Liver (tissue), 9 donors: ENCODE measurements around the gene CDC23. TPM values are rescaled to one million over a fixed set of nuclear protein-coding genes. Genes with fewer than 3 reads are reported as not detected.
"Not testable (repeated sequence)": the region's sequence is repeated elsewhere in the genome, so short reads cannot be mapped to it uniquely, and the experiment has no call there.

ENCODE experiments used
- DNase-seq: peaks from one replicate; pipeline ENCODE4 v3.0.0-alpha.2; 2017; ENCODE audit warnings: low spot score
- H3K27ac ChIP-seq, 2 donors: one replicate each; pipeline ENCODE4 v1.7.0; 2013; ENCODE audit warnings: inconsistent platforms in 2 of 2, low read length in 2 of 2, control low read depth in 1 of 2, low read depth in 1 of 2, mild to moderate bottlenecking in 1 of 2
- H3K27me3 ChIP-seq, 4 donors: one replicate each; pipeline versions ENCODE4 v1.6.1 to v1.7.0; 2013; ENCODE audit warnings: low read length in 3 of 4, inconsistent platforms in 1 of 4, mild to moderate bottlenecking in 1 of 4, moderate library complexity in 1 of 4; ENCODE audit not compliant: control insufficient read depth in 4 of 4, insufficient read depth in 4 of 4
- H3K36me3 ChIP-seq, 4 donors: one replicate each; pipeline versions ENCODE4 v1.6.1 to v1.7.0; 2013; ENCODE audit warnings: low read length in 3 of 4, mild to moderate bottlenecking in 3 of 4, low read depth in 1 of 4, moderate library complexity in 1 of 4; ENCODE audit not compliant: control insufficient read depth in 4 of 4, insufficient read depth in 3 of 4
- H3K4me1 ChIP-seq, 4 donors: one replicate each; pipeline versions ENCODE4 v1.6.1 to v1.7.0; 2013; ENCODE audit warnings: low read length in 3 of 4, mild to moderate bottlenecking in 3 of 4, moderate library complexity in 1 of 4; ENCODE audit not compliant: control insufficient read depth in 4 of 4, insufficient read depth in 4 of 4
- H3K4me3 ChIP-seq, 3 donors: one replicate each; pipeline versions ENCODE4 v1.6.1 to v1.7.0; 2013; ENCODE audit warnings: low read length in 3 of 3, control low read depth in 1 of 3, low read depth in 1 of 3, mild to moderate bottlenecking in 1 of 3
- H3K9ac ChIP-seq, 2 donors: one replicate each; pipeline ENCODE4 v1.7.0; 2013; ENCODE audit warnings: low read length in 2 of 2, mild to moderate bottlenecking in 2 of 2, moderate library complexity in 2 of 2, control low read depth in 1 of 2, low read depth in 1 of 2
- H3K9me3 ChIP-seq, 4 donors: one replicate each; pipeline versions ENCODE4 v1.6.1 to v1.7.0; 2013; ENCODE audit warnings: low read length in 3 of 4; ENCODE audit not compliant: control insufficient read depth in 4 of 4
- ATF3 ChIP-seq: IDR thresholded peaks from 2 replicates; pipeline ENCODE4 v1.6.1; 2016; ENCODE audit warnings: antibody characterized with exemption
- CTCF ChIP-seq: fragments of 150-350 bp; IDR thresholded peaks from 2 replicates; pipeline ENCODE4 v1.5.1; 2017; ENCODE audit warnings: improper control_type of control experiment, low read depth, low read length; ENCODE audit not compliant: missing input control
- EGR1 ChIP-seq, 2 donors: IDR thresholded peaks; 2 replicates each; pipeline ENCODE4 v1.6.1; 2016 to 2018; ENCODE audit warnings: antibody characterized with exemption in 2 of 2, low read depth in 2 of 2
- FOXA1 ChIP-seq: IDR thresholded peaks from 2 replicates; pipeline ENCODE4 v1.6.1; 2016; ENCODE audit warnings: antibody characterized with exemption
- FOXA2 ChIP-seq: IDR thresholded peaks from 2 replicates; pipeline ENCODE4 v1.6.1; 2016; ENCODE audit warnings: antibody characterized with exemption
- GABPA ChIP-seq, 2 donors: IDR thresholded peaks in 1 of 2; conservative IDR thresholded peaks in 1 of 2; 2 replicates each; pipeline ENCODE4 v1.6.1; 2016; ENCODE audit warnings: antibody characterized with exemption in 2 of 2, mild to moderate bottlenecking in 1 of 2, moderate library complexity in 1 of 2
- HNF4A ChIP-seq, 2 donors: conservative IDR thresholded peaks; 2 replicates each; pipeline ENCODE4 v1.6.1; 2016; ENCODE audit warnings: antibody characterized with exemption in 2 of 2, mild to moderate bottlenecking in 2 of 2
- HNF4G ChIP-seq: IDR thresholded peaks from 2 replicates; pipeline ENCODE4 v1.6.1; 2016; ENCODE audit warnings: antibody characterized with exemption
- JUND ChIP-seq, 2 donors: IDR thresholded peaks; 2 replicates each; pipeline ENCODE4 v1.6.1; 2016; ENCODE audit warnings: antibody characterized with exemption in 2 of 2
- MAX ChIP-seq: IDR thresholded peaks from 2 replicates; pipeline ENCODE4 v1.6.1; 2016; ENCODE audit warnings: antibody characterized with exemption
- NR2F2 ChIP-seq: IDR thresholded peaks from 2 replicates; pipeline ENCODE4 v1.6.1; 2016; ENCODE audit warnings: antibody characterized with exemption
- RAD21 ChIP-seq, 2 donors: IDR thresholded peaks; 2 replicates each; pipeline ENCODE4 v1.6.1; 2016; ENCODE audit warnings: antibody characterized with exemption in 2 of 2, mild to moderate bottlenecking in 2 of 2
- REST ChIP-seq: IDR thresholded peaks from 2 replicates; pipeline ENCODE4 v1.6.1; 2016; ENCODE audit warnings: antibody characterized with exemption, mild to moderate bottlenecking
- RXRA ChIP-seq, 2 donors: IDR thresholded peaks; 2 replicates each; pipeline ENCODE4 v1.6.1; 2017 to 2018; ENCODE audit warnings: antibody characterized with exemption in 2 of 2, mild to moderate bottlenecking in 1 of 2
- SP1 ChIP-seq: IDR thresholded peaks from 2 replicates; pipeline ENCODE4 v1.6.1; 2018; ENCODE audit warnings: antibody characterized with exemption, mild to moderate bottlenecking
- TAF1 ChIP-seq: conservative IDR thresholded peaks from 2 replicates; pipeline ENCODE4 v1.6.1; 2016; ENCODE audit warnings: antibody characterized with exemption, mild to moderate bottlenecking
- YY1 ChIP-seq: IDR thresholded peaks from 2 replicates; pipeline ENCODE4 v1.6.1; 2016; ENCODE audit warnings: antibody characterized with exemption, mild to moderate bottlenecking
- WGBS: extraction: QIAGEN DNeasy Blood & Tissue Kit; methylation state at CpG from one replicate; pipeline ENCODE4 v1.1.7; 2013; 5-methylcytosine and 5-hydroxymethylcytosine counted together
- polyA plus RNA-seq, 2 donors: library from polyadenylated mRNA; stranded (reverse) in 1 of 2; unstranded in 1 of 2; fragments of 200-250 nt in 1 of 2; fragments of >200 nt in 1 of 2; fragmentation: Nextera tagmentation in 1 of 2; extraction: Ambion mirVana in 1 of 2; gene quantifications; one replicate each; pipeline versions ENCODE4 v1.2.1 to v1.2.3, GENCODE V29; 2013 to 2015
- total RNA-seq, 2 donors: library from RNA; depleted of rRNA; stranded (reverse); fragments of >200 nt; gene quantifications; one replicate each; pipeline ENCODE4 v1.2.3, GENCODE V29; 2014
- donor health status: healthy.
- donor health status: healthy.
- donor health status: healthy.
- donor health status: healthy.
- donor health status: healthy.

Gene CDC23
- total and polyA plus RNA-seq, 4 donors, result 10.5 to 23.8 (median 14.2) TPM

- 91% methylated on average over 2 of the region's 2 CpGs for WGBS
- not testable (repeated sequence) for H3K4me1 ChIP-seq, H3K27me3 ChIP-seq, H3K36me3 ChIP-seq, DNase-seq, H3K4me3 ChIP-seq, H3K9ac ChIP-seq, H3K27ac ChIP-seq, H3K9me3 ChIP-seq
Measured at GRCh38 chr5:138247800-138248199, 34.7 kb upstream of the CDC23 start.

GRCh38 chr5:138246822-138247221 is 33.7 kb upstream of the CDC23 start:
- no peak for DNase-seq
- H3K27ac ChIP-seq, result no peak overlapping the region
- H3K9ac ChIP-seq, result no peak overlapping the region
- no peaks in the 10 kb centered on the region for H3K27me3 ChIP-seq
- H3K4me1 ChIP-seq, result peaks cover 0 to 12% (median 3%) of the 10 kb centered on the region in 4 donors
- H3K36me3 ChIP-seq, result no peaks in the 10 kb centered on the region
- no peak for TF ChIP-seq GABPA (IDR thresholded peaks at IDR 0.05 in 1 of 2, conservative IDR thresholded peaks at IDR 0.05 in 1 of 2)
- H3K4me3 ChIP-seq, result no peak overlapping the region
- 96% methylated on average over 4 of the region's 4 CpGs for WGBS
- no peaks in the 10 kb centered on the region for H3K9me3 ChIP-seq

- TF ChIP-seq ATF3 (no peak), NR2F2 (no peak), EGR1 (IDR thresholded peaks at IDR 0.05; ENCODE audit: low read depth in 2 of 2) (no peak), FOXA1 (no peak), RAD21 (IDR thresholded peaks at IDR 0.05) (no peak), SP1 (no peak), JUND (IDR thresholded peaks at IDR 0.05) (no peak), TAF1 (no peak)
- WGBS, result 91% methylated on average over 4 of the region's 4 CpGs
- Histone ChIP-seq H3K4me3 (no peak overlapping the region), H3K9me3 (no peaks in the 10 kb centered on the region), H3K27me3 (no peaks in the 10 kb centered on the region), H3K27ac (no peak overlapping the region), H3K9ac (no peak overlapping the region), H3K36me3 (no peaks in the 10 kb centered on the region), H3K4me1 (peaks cover 2 to 16% (median 6%) of the 10 kb centered on the region in 4 donors)
- DNase-seq, result no peak
Measured at GRCh38 chr5:138246334-138246733, 33.2 kb upstream of the CDC23 start.

- Histone ChIP-seq H3K4me3 (no peak overlapping the region), H3K9ac (no peak overlapping the region), H3K36me3 (no peaks in the 10 kb centered on the region), H3K27ac (no peak overlapping the region), H3K9me3 (no peaks in the 10 kb centered on the region), H3K4me1 (peaks cover 2 to 21% (median 8%) of the 10 kb centered on the region in 4 donors), H3K27me3 (no peaks in the 10 kb centered on the region)
- 11% methylated on average over 1 of the region's 1 CpG for WGBS
- peak; percentile 41 for DNase-seq
- no peak for TF ChIP-seq JUND (IDR thresholded peaks at IDR 0.05)
- no peak for TF ChIP-seq FOXA1
- TF ChIP-seq RAD21 (IDR thresholded peaks at IDR 0.05), result no peak
- no peak for TF ChIP-seq EGR1 (IDR thresholded peaks at IDR 0.05; ENCODE audit: low read depth in 2 of 2)
- TF ChIP-seq MAX, result no peak
- no peak for TF ChIP-seq NR2F2
- no peak for TF ChIP-seq REST
- TF ChIP-seq ATF3, result no peak
- TF ChIP-seq HNF4G, result no peak
- TF ChIP-seq CTCF, result no peak
- TF ChIP-seq TAF1, result no peak
- TF ChIP-seq YY1, result no peak
- no peak for TF ChIP-seq RXRA (IDR thresholded peaks at IDR 0.05)
- no peak for TF ChIP-seq SP1
- no peak for TF ChIP-seq HNF4A (conservative IDR thresholded peaks at IDR 0.05)
- TF ChIP-seq GABPA (IDR thresholded peaks at IDR 0.05 in 1 of 2, conservative IDR thresholded peaks at IDR 0.05 in 1 of 2), result no peak
- no peak for TF ChIP-seq FOXA2
Measured at GRCh38 chr5:138245717-138246116, 32.6 kb upstream of the CDC23 start.
